Liver (tissue), 9 donors: ENCODE results near the gene AMPD1. TPM values are rescaled to one million over a fixed set of nuclear protein-coding genes. Genes with fewer than 3 reads are reported as not detected.

Experiments
- DNase-seq: peaks from one replicate; pipeline ENCODE4 v3.0.0-alpha.2; 2017; ENCODE audit warnings: low spot score
- H3K27ac ChIP-seq, 2 donors: one replicate each; pipeline ENCODE4 v1.7.0; 2013; ENCODE audit warnings: inconsistent platforms in 2 of 2, low read length in 2 of 2, control low read depth in 1 of 2, low read depth in 1 of 2, mild to moderate bottlenecking in 1 of 2
- H3K27me3 ChIP-seq, 4 donors: one replicate each; pipeline versions ENCODE4 v1.6.1 to v1.7.0; 2013; ENCODE audit warnings: low read length in 3 of 4, inconsistent platforms in 1 of 4, mild to moderate bottlenecking in 1 of 4, moderate library complexity in 1 of 4; ENCODE audit not compliant: control insufficient read depth in 4 of 4, insufficient read depth in 4 of 4
- H3K36me3 ChIP-seq, 4 donors: one replicate each; pipeline versions ENCODE4 v1.6.1 to v1.7.0; 2013; ENCODE audit warnings: low read length in 3 of 4, mild to moderate bottlenecking in 3 of 4, low read depth in 1 of 4, moderate library complexity in 1 of 4; ENCODE audit not compliant: control insufficient read depth in 4 of 4, insufficient read depth in 3 of 4
- H3K4me1 ChIP-seq, 4 donors: one replicate each; pipeline versions ENCODE4 v1.6.1 to v1.7.0; 2013; ENCODE audit warnings: low read length in 3 of 4, mild to moderate bottlenecking in 3 of 4, moderate library complexity in 1 of 4; ENCODE audit not compliant: control insufficient read depth in 4 of 4, insufficient read depth in 4 of 4
- H3K4me3 ChIP-seq, 3 donors: one replicate each; pipeline versions ENCODE4 v1.6.1 to v1.7.0; 2013; ENCODE audit warnings: low read length in 3 of 3, control low read depth in 1 of 3, low read depth in 1 of 3, mild to moderate bottlenecking in 1 of 3
- H3K9ac ChIP-seq, 2 donors: one replicate each; pipeline ENCODE4 v1.7.0; 2013; ENCODE audit warnings: low read length in 2 of 2, mild to moderate bottlenecking in 2 of 2, moderate library complexity in 2 of 2, control low read depth in 1 of 2, low read depth in 1 of 2
- H3K9me3 ChIP-seq, 4 donors: one replicate each; pipeline versions ENCODE4 v1.6.1 to v1.7.0; 2013; ENCODE audit warnings: low read length in 3 of 4; ENCODE audit not compliant: control insufficient read depth in 4 of 4
- FOXA2 ChIP-seq: IDR thresholded peaks from 2 replicates; pipeline ENCODE4 v1.6.1; 2016; ENCODE audit warnings: antibody characterized with exemption
- GABPA ChIP-seq, 2 donors: IDR thresholded peaks in 1 of 2; conservative IDR thresholded peaks in 1 of 2; 2 replicates each; pipeline ENCODE4 v1.6.1; 2016; ENCODE audit warnings: antibody characterized with exemption in 2 of 2, mild to moderate bottlenecking in 1 of 2, moderate library complexity in 1 of 2
- HNF4A ChIP-seq, 2 donors: conservative IDR thresholded peaks; 2 replicates each; pipeline ENCODE4 v1.6.1; 2016; ENCODE audit warnings: antibody characterized with exemption in 2 of 2, mild to moderate bottlenecking in 2 of 2
- HNF4G ChIP-seq: IDR thresholded peaks from 2 replicates; pipeline ENCODE4 v1.6.1; 2016; ENCODE audit warnings: antibody characterized with exemption
- NR2F2 ChIP-seq: IDR thresholded peaks from 2 replicates; pipeline ENCODE4 v1.6.1; 2016; ENCODE audit warnings: antibody characterized with exemption
- RAD21 ChIP-seq, 2 donors: IDR thresholded peaks; 2 replicates each; pipeline ENCODE4 v1.6.1; 2016; ENCODE audit warnings: antibody characterized with exemption in 2 of 2, mild to moderate bottlenecking in 2 of 2
- RXRA ChIP-seq, 2 donors: IDR thresholded peaks; 2 replicates each; pipeline ENCODE4 v1.6.1; 2017 to 2018; ENCODE audit warnings: antibody characterized with exemption in 2 of 2, mild to moderate bottlenecking in 1 of 2
- SP1 ChIP-seq: IDR thresholded peaks from 2 replicates; pipeline ENCODE4 v1.6.1; 2018; ENCODE audit warnings: antibody characterized with exemption, mild to moderate bottlenecking
- TAF1 ChIP-seq: conservative IDR thresholded peaks from 2 replicates; pipeline ENCODE4 v1.6.1; 2016; ENCODE audit warnings: antibody characterized with exemption, mild to moderate bottlenecking
- YY1 ChIP-seq: IDR thresholded peaks from 2 replicates; pipeline ENCODE4 v1.6.1; 2016; ENCODE audit warnings: antibody characterized with exemption, mild to moderate bottlenecking
- ZBTB33 ChIP-seq: IDR thresholded peaks from 2 replicates; pipeline ENCODE4 v1.6.1; 2016; ENCODE audit warnings: antibody characterized with exemption
- WGBS: extraction: QIAGEN DNeasy Blood & Tissue Kit; methylation state at CpG from one replicate; pipeline ENCODE4 v1.1.7; 2013; 5-methylcytosine and 5-hydroxymethylcytosine counted together
- polyA plus RNA-seq, 2 donors: library from polyadenylated mRNA; stranded (reverse) in 1 of 2; unstranded in 1 of 2; fragments of 200-250 nt in 1 of 2; fragments of >200 nt in 1 of 2; fragmentation: Nextera tagmentation in 1 of 2; extraction: Ambion mirVana in 1 of 2; gene quantifications; one replicate each; pipeline versions ENCODE4 v1.2.1 to v1.2.3, GENCODE V29; 2013 to 2015
- total RNA-seq, 2 donors: library from RNA; depleted of rRNA; stranded (reverse); fragments of >200 nt; gene quantifications; one replicate each; pipeline ENCODE4 v1.2.3, GENCODE V29; 2014
- TF ChIP-seq, protein P1 (sequence below): IDR thresholded peaks from 2 replicates; pipeline ENCODE4 v1.6.1; 2016; ENCODE audit warnings: antibody characterized with exemption, mild to moderate bottlenecking
- TF ChIP-seq, protein P2 (sequence below): IDR thresholded peaks from 2 replicates; pipeline ENCODE4 v1.6.1; 2016; ENCODE audit warnings: antibody characterized with exemption
- donor health status: healthy.
- donor health status: healthy.
- donor health status: healthy.
- donor health status: healthy.
- donor health status: healthy.

The AMPD1 gene
- total and polyA plus RNA-seq, 4 donors, result 0.03 TPM; not detected in 3

- H3K27me3 ChIP-seq, result no peaks in the 10 kb centered on the region
- no peaks in the 10 kb centered on the region for H3K9me3 ChIP-seq
- no peak overlapping the region for H3K27ac ChIP-seq
- TF ChIP-seq HNF4G, result no peak
- TF ChIP-seq, protein P1, sequence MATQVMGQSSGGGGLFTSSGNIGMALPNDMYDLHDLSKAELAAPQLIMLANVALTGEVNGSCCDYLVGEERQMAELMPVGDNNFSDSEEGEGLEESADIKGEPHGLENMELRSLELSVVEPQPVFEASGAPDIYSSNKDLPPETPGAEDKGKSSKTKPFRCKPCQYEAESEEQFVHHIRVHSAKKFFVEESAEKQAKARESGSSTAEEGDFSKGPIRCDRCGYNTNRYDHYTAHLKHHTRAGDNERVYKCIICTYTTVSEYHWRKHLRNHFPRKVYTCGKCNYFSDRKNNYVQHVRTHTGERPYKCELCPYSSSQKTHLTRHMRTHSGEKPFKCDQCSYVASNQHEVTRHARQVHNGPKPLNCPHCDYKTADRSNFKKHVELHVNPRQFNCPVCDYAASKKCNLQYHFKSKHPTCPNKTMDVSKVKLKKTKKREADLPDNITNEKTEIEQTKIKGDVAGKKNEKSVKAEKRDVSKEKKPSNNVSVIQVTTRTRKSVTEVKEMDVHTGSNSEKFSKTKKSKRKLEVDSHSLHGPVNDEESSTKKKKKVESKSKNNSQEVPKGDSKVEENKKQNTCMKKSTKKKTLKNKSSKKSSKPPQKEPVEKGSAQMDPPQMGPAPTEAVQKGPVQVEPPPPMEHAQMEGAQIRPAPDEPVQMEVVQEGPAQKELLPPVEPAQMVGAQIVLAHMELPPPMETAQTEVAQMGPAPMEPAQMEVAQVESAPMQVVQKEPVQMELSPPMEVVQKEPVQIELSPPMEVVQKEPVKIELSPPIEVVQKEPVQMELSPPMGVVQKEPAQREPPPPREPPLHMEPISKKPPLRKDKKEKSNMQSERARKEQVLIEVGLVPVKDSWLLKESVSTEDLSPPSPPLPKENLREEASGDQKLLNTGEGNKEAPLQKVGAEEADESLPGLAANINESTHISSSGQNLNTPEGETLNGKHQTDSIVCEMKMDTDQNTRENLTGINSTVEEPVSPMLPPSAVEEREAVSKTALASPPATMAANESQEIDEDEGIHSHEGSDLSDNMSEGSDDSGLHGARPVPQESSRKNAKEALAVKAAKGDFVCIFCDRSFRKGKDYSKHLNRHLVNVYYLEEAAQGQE, result no peak
- no peak for TF ChIP-seq YY1
- no peak for TF ChIP-seq SP1
- TF ChIP-seq TAF1, result no peak
- TF ChIP-seq ZBTB33, result no peak
- TF ChIP-seq GABPA (IDR thresholded peaks at IDR 0.05 in 1 of 2, conservative IDR thresholded peaks at IDR 0.05 in 1 of 2), result no peak
- TF ChIP-seq, protein P2, sequence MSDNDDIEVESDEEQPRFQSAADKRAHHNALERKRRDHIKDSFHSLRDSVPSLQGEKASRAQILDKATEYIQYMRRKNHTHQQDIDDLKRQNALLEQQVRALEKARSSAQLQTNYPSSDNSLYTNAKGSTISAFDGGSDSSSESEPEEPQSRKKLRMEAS, result no peak
- TF ChIP-seq NR2F2, result no peak
- no peak for TF ChIP-seq RAD21 (IDR thresholded peaks at IDR 0.05)
- H3K36me3 ChIP-seq, result no peaks in the 10 kb centered on the region
- H3K4me3 ChIP-seq, result no peak overlapping the region
- H3K4me1 ChIP-seq, result no peaks in the 10 kb centered on the region
- no peak overlapping the region for H3K9ac ChIP-seq
- DNase-seq, result no peak
These were observed 62.9 kb downstream of the AMPD1 start for GRCh38 chr1:114632427-114632826.

DNA sequence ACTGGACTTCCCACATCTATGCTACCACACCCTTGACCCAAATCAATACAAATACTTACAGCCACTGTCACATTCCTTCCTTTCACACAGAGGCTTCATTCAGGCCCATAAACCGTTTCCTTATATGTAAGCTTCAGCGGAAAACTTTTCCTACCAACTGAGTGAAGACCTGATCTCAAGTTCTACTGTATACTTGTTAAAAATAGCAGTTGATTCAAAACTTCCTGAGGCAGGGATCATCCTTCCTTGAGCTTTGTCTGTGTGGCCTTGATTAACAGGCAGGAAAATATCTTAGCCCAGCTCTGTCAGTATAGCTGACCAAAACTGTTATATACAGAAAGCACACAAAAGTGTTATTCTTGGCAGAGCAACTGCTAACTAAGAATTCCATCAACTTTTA is 68.2 kb downstream of the AMPD1 start:
- TF ChIP-seq RXRA (IDR thresholded peaks at IDR 0.05) (no peak), FOXA2 (no peak), TAF1 (no peak), NR2F2 (no peak), ZBTB33 (no peak), HNF4A (conservative IDR thresholded peaks at IDR 0.05) (no peak)
- TF ChIP-seq, protein P1, result no peak
- DNase-seq, result no peak
- no peak overlapping the region for H3K4me3 ChIP-seq
- 39% methylated on average over 2 of the region's 2 CpGs for WGBS
- no peaks in the 10 kb centered on the region for H3K9me3 ChIP-seq
- no peak overlapping the region for H3K27ac ChIP-seq
- H3K9ac ChIP-seq, result no peak overlapping the region
- H3K4me1 ChIP-seq, result peaks cover 0 to 1% (median 0%) of the 10 kb centered on the region in 4 donors
- H3K36me3 ChIP-seq, result peaks cover 0 to 2% (median 0%) of the 10 kb centered on the region in 4 donors
- H3K27me3 ChIP-seq, result no peaks in the 10 kb centered on the region
